Aorta (tissue), 5 donors: ENCODE data around the gene PCNX1. TPM values are rescaled to one million over a fixed set of nuclear protein-coding genes. Genes with fewer than 3 reads are reported as not detected.

Experiments used
- ATAC-seq: fragments of 200-7000 bp; cut with Tn5 transposase; one replicate; pipeline ENCODE4 v1.9.1; 2022; ENCODE audit warnings: moderate library complexity; ENCODE audit not compliant: low FRiP score
- DNase-seq, 2 donors: peaks; one replicate each; pipeline ENCODE4 v3.0.0-alpha.2; 2020
- H3K27ac ChIP-seq, 2 donors: one replicate each; pipeline ENCODE4 v1.5.1; 2013; ENCODE audit warnings: low read length in 2 of 2, mild to moderate bottlenecking in 2 of 2, moderate library complexity in 2 of 2, control low read depth in 1 of 2, inconsistent platforms in 1 of 2, low read depth in 1 of 2
- H3K27me3 ChIP-seq, 2 donors: one replicate each; pipeline ENCODE4 v1.6.1; 2013; ENCODE audit warnings: control low read depth in 1 of 2, low read length in 1 of 2, mild to moderate bottlenecking in 1 of 2, moderate library complexity in 1 of 2; ENCODE audit not compliant: insufficient read depth in 2 of 2, control insufficient read depth in 1 of 2
- H3K36me3 ChIP-seq, 2 donors: one replicate each; pipeline ENCODE4 v1.6.1; 2013; ENCODE audit warnings: control low read depth in 1 of 2, low read length in 1 of 2, mild to moderate bottlenecking in 1 of 2; ENCODE audit not compliant: insufficient read depth in 2 of 2, control insufficient read depth in 1 of 2
- H3K4me1 ChIP-seq, 2 donors: one replicate each; pipeline ENCODE4 v1.6.1; 2013; ENCODE audit warnings: low read length in 2 of 2, control low read depth in 1 of 2, mild to moderate bottlenecking in 1 of 2, moderate library complexity in 1 of 2; ENCODE audit not compliant: insufficient read depth in 2 of 2, control insufficient read depth in 1 of 2
- H3K4me3 ChIP-seq, 2 donors: one replicate each; pipeline ENCODE4 v1.5.1; 2013; ENCODE audit warnings: low read length in 2 of 2, control low read depth in 1 of 2, mild to moderate bottlenecking in 1 of 2
- H3K9me3 ChIP-seq: one replicate; pipeline ENCODE4 v1.6.1; 2013; ENCODE audit warnings: mild to moderate bottlenecking, low read length; ENCODE audit not compliant: control insufficient read depth
- WGBS, 2 donors: extraction: QIAGEN DNeasy Blood & Tissue Kit; methylation state at CpG; one replicate each; pipeline ENCODE4 v1.1.7; 2013; 5-methylcytosine and 5-hydroxymethylcytosine counted together
- intact Hi-C, 2 donors: fragments of 100-400 bp; cut with DNase I; formaldehyde crosslinking; loops; one replicate each; pipeline versions ENCODE4 v1.14.2 to v1.15.0; 2022
- polyA plus RNA-seq, 2 donors: library from polyadenylated mRNA; stranded (reverse); fragments of 200-250 nt; gene quantifications; one replicate each; pipeline ENCODE4 v1.2.3, GENCODE V29; 2013
- total RNA-seq, 2 donors: library from RNA; stranded (reverse); fragmentation: NEBNext Ultra II Directional; extraction: Animal tissue kit (Norgen Biotek cat#: 25700); gene quantifications; one replicate each; pipeline ENCODE4 v1.2.1, GENCODE V29; 2021
- donor health status: healthy with polysubstance abuse.
- donor health status: Bipolar disorder and iron deficiency.
- donor health status: DM: no; HTN: no; CAD: no.
- donor health status: DM: no; HTN: no; CAD: no.
- donor health status: DM: yes; HTN: yes; CAD: no.

Gene PCNX1
- total and polyA plus RNA-seq, 4 donors: 3.4 to 96.4 (median 40.4) TPM

DNA sequence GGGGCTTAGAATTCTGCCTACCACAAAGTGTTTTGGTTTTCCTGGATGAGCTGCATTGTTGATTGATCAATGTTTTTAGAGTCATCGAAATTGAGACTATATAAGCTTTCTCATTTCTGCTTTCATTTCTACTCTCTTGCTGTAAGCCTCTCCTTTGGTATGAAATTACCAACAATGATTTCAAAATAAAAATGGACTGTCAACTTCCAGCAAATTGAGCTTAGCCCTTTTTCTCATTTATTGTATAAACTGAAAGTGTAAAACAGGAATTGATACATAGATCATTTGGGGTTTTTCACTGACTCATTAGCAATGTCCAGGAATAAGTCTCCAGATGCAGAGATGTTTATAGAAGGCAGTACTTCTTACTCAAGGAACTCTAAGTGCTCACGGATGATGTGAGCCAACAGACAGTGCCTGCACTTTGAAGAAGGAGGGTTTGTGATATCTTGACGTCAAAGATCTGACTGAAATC lies 20.0 kb upstream of the PCNX1 start:
- 12 to 16% methylated on average over 3 of the region's 3 CpGs for WGBS, 2 donors
- H3K27ac ChIP-seq: no peak overlapping the region
- intact Hi-C loops: no loop called here
- no peaks in the 10 kb centered on the region for H3K36me3 ChIP-seq
- ATAC-seq (no peak), DNase-seq (no peak)
- no peak overlapping the region for H3K4me3 ChIP-seq
- H3K27me3 ChIP-seq: no peaks in the 10 kb centered on the region
- H3K4me1 ChIP-seq: no peaks in the 10 kb centered on the region
- no peaks in the 10 kb centered on the region for H3K9me3 ChIP-seq

GRCh38 chr14:70887737-70888499 lies 19.3 kb upstream of the PCNX1 start:
- no peaks in the 10 kb centered on the region for H3K36me3 ChIP-seq
- ATAC-seq: no peak
- H3K27me3 ChIP-seq: no peaks in the 10 kb centered on the region
- no peaks in the 10 kb centered on the region for H3K4me1 ChIP-seq
- intact Hi-C loops: no loop called here
- no peak for DNase-seq
- WGBS, 2 donors: 80 to 90% methylated on average over 3 of the region's 3 CpGs
- H3K9me3 ChIP-seq: no peaks in the 10 kb centered on the region
- no peak overlapping the region for H3K27ac ChIP-seq
- no peak overlapping the region for H3K4me3 ChIP-seq

GRCh38 chr14:70888681-70889175 lies 18.5 kb upstream of the PCNX1 start:
- Histone ChIP-seq H3K27me3 (no peaks in the 10 kb centered on the region), H3K27ac (no peak overlapping the region), H3K9me3 (no peaks in the 10 kb centered on the region), H3K4me1 (no peaks in the 10 kb centered on the region), H3K4me3 (no peak overlapping the region), H3K36me3 (no peaks in the 10 kb centered on the region)
- ATAC-seq (no peak), DNase-seq (no peak)
- intact Hi-C loops: no loop called here
- WGBS, 2 donors: 7 to 9% methylated on average over 1 of the region's 1 CpG

DNA sequence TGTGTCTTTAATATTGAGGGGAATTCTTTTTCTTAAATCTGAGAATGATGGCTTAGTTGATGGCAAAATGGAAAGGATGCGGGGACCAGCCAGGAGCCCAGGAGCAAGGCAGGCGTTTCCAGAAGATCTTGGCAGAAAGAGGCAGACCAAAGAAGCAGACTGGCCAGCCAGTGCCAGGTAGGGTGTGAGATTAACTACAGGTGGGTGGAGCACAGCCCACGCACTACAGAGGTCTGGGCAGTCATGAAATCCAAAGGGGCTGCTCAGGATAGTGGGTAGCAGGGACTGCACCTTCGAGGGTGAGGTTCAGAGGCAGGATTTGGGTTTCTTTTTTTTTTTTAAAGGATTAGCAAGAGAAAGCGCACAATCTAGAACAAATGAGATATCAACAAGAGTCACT lies 17.7 kb upstream of the PCNX1 start:
- Histone ChIP-seq H3K27ac (no peak overlapping the region), H3K36me3 (no peaks in the 10 kb centered on the region), H3K4me3 (no peak overlapping the region), H3K9me3 (no peaks in the 10 kb centered on the region), H3K4me1 (no peaks in the 10 kb centered on the region), H3K27me3 (no peaks in the 10 kb centered on the region)
- DNase-seq (no peak), ATAC-seq (no peak)
- intact Hi-C loops: no loop called here
- WGBS, 2 donors: 88 to 90% methylated on average over 5 of the region's 5 CpGs

GRCh38 chr14:70890826-70891659 lies 16.2 kb upstream of the PCNX1 start:
- Histone ChIP-seq H3K4me1 (no peaks in the 10 kb centered on the region), H3K27me3 (no peaks in the 10 kb centered on the region), H3K9me3 (no peaks in the 10 kb centered on the region), H3K36me3 (no peaks in the 10 kb centered on the region), H3K4me3 (no peak overlapping the region), H3K27ac (no peak overlapping the region)
- DNase-seq (no peak), ATAC-seq (no peak)
- 61 to 66% methylated on average over 5 of the region's 5 CpGs for WGBS, 2 donors
- intact Hi-C loops: no loop called here

- DNase-seq (no peak), ATAC-seq (no peak)
- no peak overlapping the region for H3K4me3 ChIP-seq
- 93 to 94% methylated on average over 2 of the region's 2 CpGs for WGBS, 2 donors
- peaks cover 0 to under 1% of the 10 kb centered on the region in 2 donors for H3K4me1 ChIP-seq
- intact Hi-C loops: no loop called here
- H3K36me3 ChIP-seq: no peaks in the 10 kb centered on the region
- H3K27me3 ChIP-seq: no peaks in the 10 kb centered on the region
- no peak overlapping the region for H3K27ac ChIP-seq
- no peaks in the 10 kb centered on the region for H3K9me3 ChIP-seq
Measured at GRCh38 chr14:70891737-70892136, 15.5 kb upstream of the PCNX1 start.

DNA sequence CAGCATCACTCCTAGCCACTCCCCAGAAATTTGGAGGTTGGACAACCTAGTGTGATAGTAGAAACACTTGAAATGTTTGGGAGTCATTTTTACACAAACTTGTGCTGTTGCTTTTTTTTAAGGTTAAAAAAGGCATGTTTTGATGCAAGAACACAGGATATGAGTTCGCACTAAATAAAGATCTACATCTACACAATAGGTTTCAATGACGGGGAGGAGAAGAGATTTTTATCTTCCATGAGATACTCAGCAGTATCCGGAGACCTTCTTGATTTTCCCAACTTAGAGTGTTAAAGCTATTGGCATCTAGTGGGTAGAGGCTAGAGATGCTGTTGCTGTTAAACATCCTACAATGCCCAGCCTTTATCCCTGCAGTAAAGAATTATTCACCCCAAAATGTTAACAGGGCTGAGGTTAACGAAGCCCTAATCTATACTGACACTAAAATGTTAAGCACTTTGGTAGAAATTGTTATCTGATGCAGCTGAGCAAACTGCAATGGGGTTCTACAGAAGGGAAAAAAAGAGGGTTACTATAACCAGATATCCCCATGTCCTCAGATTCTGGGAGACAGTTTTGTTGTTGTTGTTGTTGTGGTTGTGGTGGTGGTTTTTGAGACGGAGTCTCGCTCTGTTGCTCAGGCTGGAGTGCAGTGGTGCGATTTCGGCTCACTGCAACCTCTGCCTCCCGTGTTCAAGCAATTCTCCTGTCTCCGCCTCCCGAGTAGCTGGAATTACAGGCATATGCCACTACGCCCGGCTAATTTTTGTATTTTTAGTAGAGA lies 14.0 kb upstream of the PCNX1 start:
- Histone ChIP-seq H3K27me3 (no peaks in the 10 kb centered on the region), H3K4me3 (no peak overlapping the region), H3K4me1 (peaks cover 4 to 5% of the 10 kb centered on the region in 2 donors), H3K36me3 (no peaks in the 10 kb centered on the region), H3K9me3 (no peaks in the 10 kb centered on the region), H3K27ac (no peak overlapping the region)
- DNase-seq (no peak), ATAC-seq (no peak)
- intact Hi-C loops: no loop called here
- 92 to 94% methylated on average over 13 of the region's 13 CpGs for WGBS, 2 donors

- no peak for ATAC-seq
Measured at GRCh38 chr14:70893858-70894291, 13.4 kb upstream of the PCNX1 start.

More at GRCh38 chr14:70893858-70894291, 13.4 kb upstream of the PCNX1 start:
- no peaks in the 10 kb centered on the region for H3K9me3 ChIP-seq
- WGBS, 2 donors: 85 to 90% methylated on average over 5 of the region's 5 CpGs
- no peak overlapping the region for H3K27ac ChIP-seq
- DNase-seq: no peak
- H3K27me3 ChIP-seq: no peaks in the 10 kb centered on the region
- no peak overlapping the region for H3K4me3 ChIP-seq
- H3K4me1 ChIP-seq: peaks cover 5% of the 10 kb centered on the region in 2 donors
- intact Hi-C loops: no loop called here
- no peaks in the 10 kb centered on the region for H3K36me3 ChIP-seq
